ENCODE measurements around the gene WIPF3.

DNA sequence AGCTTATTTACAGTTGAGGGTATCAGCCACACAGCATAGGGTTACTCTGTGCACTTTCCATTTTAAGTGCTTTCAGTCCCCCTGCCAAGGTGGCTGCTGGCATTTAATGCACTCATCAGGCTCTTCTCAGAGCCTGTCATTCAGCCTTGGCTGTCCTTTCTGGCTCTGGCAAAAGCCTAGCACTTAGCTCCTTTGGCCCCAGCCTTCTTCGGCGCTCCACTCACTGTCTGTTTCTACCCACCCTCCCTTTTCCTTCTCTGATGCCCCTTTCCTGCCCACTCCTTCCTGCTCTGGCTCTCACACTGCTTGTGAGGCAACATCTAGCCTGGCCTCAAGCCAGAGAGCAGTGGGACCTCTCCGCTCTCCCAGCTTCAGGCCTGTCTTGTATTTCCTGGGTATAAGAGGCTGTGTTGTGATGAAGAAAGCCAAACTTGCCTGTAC, 60.2 kb downstream of the WIPF3 start:
- TF ChIP-seq EZH2phosphoT487 (IDR thresholded peaks at IDR 0.05; ENCODE audit: insufficient read depth, low read depth) (no peak), EZH2 (IDR thresholded peaks at IDR 0.05; ENCODE audit: insufficient read depth, poor library complexity, severe bottlenecking) (no peak)

Measured in GM23248 (cell line).